ENCODE data around the gene PTPRD. TPM values are rescaled to one million over a fixed set of nuclear protein-coding genes. Genes with fewer than 3 reads are reported as not detected.

Gene PTPRD
- total RNA-seq, 1 experiment from 2014 or later = not detected

DNA sequence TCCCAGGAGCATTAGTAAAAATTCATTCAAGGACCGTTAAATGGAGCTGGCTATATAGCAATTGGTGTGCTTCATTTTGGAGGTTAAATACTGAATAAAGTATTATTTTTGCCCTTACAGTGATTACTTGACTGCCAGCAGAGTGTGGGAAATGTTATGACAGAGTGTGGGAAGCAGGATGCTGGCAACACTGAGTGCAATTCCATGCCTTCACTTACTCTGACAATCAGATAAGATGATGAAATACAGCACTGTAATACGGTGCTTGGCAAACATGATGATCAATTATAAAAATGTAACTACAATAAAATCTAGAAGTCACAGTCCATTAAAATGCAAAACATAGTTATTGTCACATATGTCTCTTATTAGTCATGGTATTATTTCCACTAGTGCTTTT, 651.3 kb downstream of the PTPRD start:
- TF ChIP-seq EZH2 (IDR thresholded peaks at IDR 0.05; ENCODE audit: borderline replicate concordance, low read depth, low read length, poor library complexity, severe bottlenecking) (no peak), CTCF (conservative IDR thresholded peaks at IDR 0.05; ENCODE audit: low read depth, low read length) (no peak)
- intact Hi-C loops (cut with micrococcal nuclease; ENCODE audit: unreplicated experiment) = no loop called here
- CTCF ChIA-PET = no interaction called here

GRCh38 chr9:9951556-9952160, 661.1 kb downstream of the PTPRD start:
- TF ChIP-seq EZH2 (IDR thresholded peaks at IDR 0.05; ENCODE audit: borderline replicate concordance, low read depth, low read length, poor library complexity, severe bottlenecking) (no peak), CTCF (conservative IDR thresholded peaks at IDR 0.05; ENCODE audit: low read depth, low read length) (no peak)
- POLR2A ChIA-PET (ENCODE audit: low non-redundant PET) = no interaction called here
- CTCF ChIA-PET = no interaction called here
- no peaks in the 10 kb centered on the region for H3K36me3 ChIP-seq (ENCODE audit: insufficient read depth, low read length, poor library complexity, severe bottlenecking)
- no peak overlapping the region for H3K4me3 ChIP-seq (ENCODE audit: low read depth, low read length, poor library complexity, severe bottlenecking)
- intact Hi-C loops (cut with micrococcal nuclease; ENCODE audit: unreplicated experiment) = no loop called here
- H3K27me3 ChIP-seq (replicated peaks; ENCODE audit: insufficient read depth, low read depth, low read length, poor library complexity) = no peaks in the 10 kb centered on the region
- H3K4me1 ChIP-seq (ENCODE audit: insufficient read depth, low read length, poor library complexity, severe bottlenecking) = no peaks in the 10 kb centered on the region
- BruUV-seq (replicated peaks) = no TSS peak
- DNase-seq (ENCODE audit: low spot score) = no peak
- no peaks in the 10 kb centered on the region for H3K9me3 ChIP-seq (ENCODE audit: low read depth, low read length, poor library complexity, severe bottlenecking)
- no peak overlapping the region for H3K27ac ChIP-seq (ENCODE audit: low read depth, low read length, poor library complexity, severe bottlenecking)

More for the DNA sequence above, 651.3 kb downstream of the PTPRD start:
- H3K4me3 ChIP-seq (ENCODE audit: low read depth, low read length, poor library complexity, severe bottlenecking) = no peak overlapping the region
- no peaks in the 10 kb centered on the region for H3K27me3 ChIP-seq (replicated peaks; ENCODE audit: insufficient read depth, low read depth, low read length, poor library complexity)
- BruUV-seq (replicated peaks) = no TSS peak
- no peak for DNase-seq (ENCODE audit: low spot score)
- no peaks in the 10 kb centered on the region for H3K4me1 ChIP-seq (ENCODE audit: insufficient read depth, low read length, poor library complexity, severe bottlenecking)
- no peak overlapping the region for H3K27ac ChIP-seq (ENCODE audit: low read depth, low read length, poor library complexity, severe bottlenecking)
- H3K36me3 ChIP-seq (ENCODE audit: insufficient read depth, low read length, poor library complexity, severe bottlenecking) = no peaks in the 10 kb centered on the region
- POLR2A ChIA-PET (ENCODE audit: low non-redundant PET) = no interaction called here
- no peaks in the 10 kb centered on the region for H3K9me3 ChIP-seq (ENCODE audit: low read depth, low read length, poor library complexity, severe bottlenecking)

DNA sequence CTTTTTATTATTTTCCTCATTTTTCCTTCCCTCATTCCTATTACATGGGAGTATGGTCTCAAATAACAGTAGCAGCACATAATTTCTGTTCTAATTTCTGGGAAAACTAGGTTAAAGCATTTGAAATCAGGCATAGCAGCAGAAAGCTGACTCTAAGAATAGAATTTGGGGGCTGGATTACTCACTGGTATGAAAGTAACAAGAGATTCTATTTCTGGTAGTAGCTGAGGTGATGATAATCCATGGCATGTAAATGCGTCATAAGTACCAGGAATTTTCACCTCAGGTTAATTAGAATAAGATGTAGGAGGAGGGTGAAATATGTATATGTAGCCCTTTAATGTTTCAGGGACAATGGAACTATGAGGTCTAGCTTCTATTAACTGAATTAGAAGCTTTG, 662.0 kb downstream of the PTPRD start:
- no peaks in the 10 kb centered on the region for H3K27me3 ChIP-seq (replicated peaks; ENCODE audit: insufficient read depth, low read depth, low read length, poor library complexity)
- intact Hi-C loops (cut with micrococcal nuclease; ENCODE audit: unreplicated experiment) = no loop called here
- CTCF ChIA-PET = no interaction called here
- H3K4me3 ChIP-seq (ENCODE audit: low read depth, low read length, poor library complexity, severe bottlenecking) = no peak overlapping the region
- BruUV-seq (replicated peaks) = no TSS peak
- H3K27ac ChIP-seq (ENCODE audit: low read depth, low read length, poor library complexity, severe bottlenecking) = no peak overlapping the region
- POLR2A ChIA-PET (ENCODE audit: low non-redundant PET) = no interaction called here
- DNase-seq (ENCODE audit: low spot score) = no peak
- no peaks in the 10 kb centered on the region for H3K9me3 ChIP-seq (ENCODE audit: low read depth, low read length, poor library complexity, severe bottlenecking)
- TF ChIP-seq CTCF (conservative IDR thresholded peaks at IDR 0.05; ENCODE audit: low read depth, low read length) (no peak), EZH2 (IDR thresholded peaks at IDR 0.05; ENCODE audit: borderline replicate concordance, low read depth, low read length, poor library complexity, severe bottlenecking) (no peak)
- H3K4me1 ChIP-seq (ENCODE audit: insufficient read depth, low read length, poor library complexity, severe bottlenecking) = no peaks in the 10 kb centered on the region
- H3K36me3 ChIP-seq (ENCODE audit: insufficient read depth, low read length, poor library complexity, severe bottlenecking) = no peaks in the 10 kb centered on the region
